NK-92 (cell line): Measurements from ENCODE around the gene CPA2.

Experiments used
- DNase-seq: peaks from one replicate; lab custom pipeline; 2025; ENCODE audit not compliant: unreplicated experiment; lab: John Stamatoyannopoulos, UW

CPA2 gene

GRCh38 chr7:130278860-130279259, 12.2 kb downstream of the CPA2 start:
- DNase-seq, result no peak

DNA sequence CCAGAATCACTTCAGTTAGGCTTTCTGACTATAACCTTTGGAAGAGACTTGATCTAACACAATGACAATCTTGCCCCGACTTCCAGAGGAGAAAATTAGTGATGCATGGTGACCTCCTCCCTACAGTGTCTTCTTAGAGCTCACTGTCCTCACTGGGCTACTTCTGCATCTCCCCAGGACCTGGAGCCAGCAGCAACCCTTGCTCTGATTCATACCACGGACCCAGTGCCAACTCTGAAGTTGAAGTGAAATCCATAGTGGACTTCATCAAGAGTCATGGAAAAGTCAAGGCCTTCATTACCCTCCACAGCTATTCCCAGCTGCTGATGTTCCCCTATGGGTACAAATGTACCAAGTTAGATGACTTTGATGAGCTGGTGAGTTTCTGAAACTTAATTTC, 12.6 kb downstream of the CPA2 start:
- DNase-seq, result no peak

DNA sequence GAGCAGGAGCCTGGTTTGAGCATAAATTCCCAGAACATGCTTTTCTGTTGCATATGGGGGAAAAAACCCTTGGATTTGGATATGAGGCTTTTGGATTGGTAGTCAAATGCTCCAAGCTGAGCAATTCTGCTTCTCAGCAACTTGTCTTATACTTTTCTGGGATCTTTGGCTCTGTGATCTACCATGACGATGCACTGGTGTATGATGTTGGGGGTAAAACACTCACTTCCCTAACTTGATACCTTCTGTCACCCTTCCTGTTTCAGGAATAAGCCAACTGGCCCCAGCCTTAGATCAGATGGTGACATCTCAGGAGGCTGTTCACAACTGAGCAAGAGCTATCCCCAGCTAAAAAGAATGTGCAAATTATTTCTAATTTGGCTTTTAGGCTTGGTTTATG, 13.2 kb downstream of the CPA2 start:
- no peak for DNase-seq

DNA sequence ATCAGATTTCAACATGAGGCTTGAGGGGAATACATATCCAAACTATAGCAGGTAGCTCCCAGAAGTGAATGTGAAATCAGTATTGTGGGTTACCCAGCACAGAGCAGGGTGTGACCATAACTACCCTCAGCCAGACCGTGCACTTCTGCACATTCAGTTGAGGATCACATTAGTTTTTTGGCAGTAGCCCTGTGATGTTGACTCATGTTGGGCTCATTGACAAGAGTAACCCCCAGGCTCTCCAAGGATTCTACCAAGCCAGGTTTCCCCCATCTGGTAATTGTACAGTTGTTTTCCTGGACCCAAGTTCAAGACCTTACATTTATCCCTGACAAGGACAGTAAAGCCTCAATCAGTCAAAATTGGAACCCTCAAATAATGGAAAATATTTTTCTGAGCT, 14.6 kb downstream of the CPA2 start:
- DNase-seq, result no peak

- no peak for DNase-seq
These were observed 20.2 kb downstream of the CPA2 start for GRCh38 chr7:130286881-130287280.

DNA sequence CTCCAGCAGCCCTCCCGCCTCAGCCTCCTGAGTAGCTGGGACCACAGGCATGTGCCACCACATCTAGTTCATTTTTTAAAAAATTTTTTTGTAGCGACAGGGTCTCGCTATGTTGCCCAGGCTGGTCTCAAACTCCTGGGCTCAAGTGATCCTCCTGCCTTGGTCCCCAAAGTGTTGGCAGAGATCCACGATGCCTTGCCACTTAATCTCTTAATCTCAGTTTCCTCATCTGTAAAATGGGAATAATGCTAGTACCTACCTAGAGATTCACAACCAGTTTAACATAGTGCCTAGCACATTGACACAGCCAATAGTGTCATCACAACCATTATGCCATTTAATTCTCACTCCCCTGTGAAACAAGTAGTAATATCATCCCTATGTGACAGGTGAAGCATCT, 21.5 kb downstream of the CPA2 start:
- no peak for DNase-seq

DNA sequence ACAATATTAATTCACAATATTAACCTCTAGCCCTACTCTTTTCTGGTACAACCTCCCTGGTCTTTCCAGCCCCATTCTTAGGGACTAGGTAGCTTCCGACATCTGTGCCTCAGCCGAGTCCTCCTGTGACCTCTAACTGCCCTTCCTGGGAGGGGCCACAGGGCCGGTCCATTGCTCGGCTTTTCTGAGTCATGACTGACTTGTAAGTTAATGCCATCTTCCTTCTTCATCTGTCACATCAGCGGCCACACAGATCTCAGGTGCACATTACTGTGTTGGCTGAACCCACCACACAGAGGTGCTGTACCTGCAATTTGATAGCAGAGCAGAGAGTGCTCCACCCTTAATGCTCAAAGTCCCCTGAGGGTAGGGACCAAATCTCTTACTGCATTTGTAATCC, 22.2 kb downstream of the CPA2 start:
- DNase-seq, result no peak

- no peak for DNase-seq
These were observed 22.8 kb downstream of the CPA2 start for GRCh38 chr7:130289478-130289877.

- no peak for DNase-seq
These were observed 24.1 kb downstream of the CPA2 start for GRCh38 chr7:130290745-130291144.

DNA sequence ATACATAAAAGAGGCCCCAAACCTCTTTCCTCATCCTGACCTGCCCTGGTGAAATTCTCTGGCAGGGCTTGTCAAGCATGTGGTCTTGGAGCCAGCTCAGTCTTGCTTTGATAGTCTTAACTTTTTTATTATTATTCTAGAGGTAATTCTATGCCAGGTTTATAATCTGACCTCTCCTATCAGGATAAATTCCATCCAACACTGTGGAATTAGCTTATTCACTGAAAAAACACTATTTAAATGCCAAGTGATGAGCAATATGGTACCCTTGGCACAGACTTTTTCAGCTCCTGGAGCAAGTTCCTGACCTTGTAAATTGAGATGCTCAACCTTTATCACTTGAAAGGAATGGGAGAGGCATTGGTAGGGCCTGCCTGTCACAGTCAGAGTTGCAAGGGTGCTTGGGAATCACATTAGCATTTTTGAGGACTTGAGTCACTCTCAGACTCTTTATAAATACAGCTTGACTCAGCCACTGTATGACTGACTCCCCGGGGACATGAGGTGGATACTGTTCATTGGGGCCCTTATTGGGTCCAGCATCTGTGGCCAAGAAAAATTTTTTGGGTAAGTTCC, 26.1 kb downstream of the CPA2 start, which contains the start of gene CPA4:
TSS of gene CPA4 (plus strand) at position 480 of the 576 bp plus-strand sequence. CDS start at position 500, 20 bp downstream.
- DNase-seq, result no peak

DNA sequence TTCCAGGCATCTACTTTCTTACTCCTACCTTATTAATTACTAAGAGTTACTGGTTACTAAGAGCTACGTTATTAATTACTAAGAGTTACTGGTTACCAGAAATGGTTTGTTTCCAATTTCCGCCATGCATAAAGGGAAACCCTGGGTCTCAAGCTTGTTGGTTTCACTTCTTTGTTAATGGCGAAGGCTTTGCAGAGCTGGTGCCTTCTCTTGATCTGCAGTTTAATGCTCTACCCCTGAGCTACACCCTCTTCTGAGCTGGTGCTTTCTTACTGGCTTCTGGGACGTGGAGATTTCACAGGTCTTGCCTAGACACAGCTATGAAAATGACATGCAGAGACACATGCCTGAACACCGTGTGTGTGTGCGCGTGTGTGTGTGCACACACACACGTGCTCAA, 26.9 kb downstream of the CPA2 start:
- no peak for DNase-seq

DNA sequence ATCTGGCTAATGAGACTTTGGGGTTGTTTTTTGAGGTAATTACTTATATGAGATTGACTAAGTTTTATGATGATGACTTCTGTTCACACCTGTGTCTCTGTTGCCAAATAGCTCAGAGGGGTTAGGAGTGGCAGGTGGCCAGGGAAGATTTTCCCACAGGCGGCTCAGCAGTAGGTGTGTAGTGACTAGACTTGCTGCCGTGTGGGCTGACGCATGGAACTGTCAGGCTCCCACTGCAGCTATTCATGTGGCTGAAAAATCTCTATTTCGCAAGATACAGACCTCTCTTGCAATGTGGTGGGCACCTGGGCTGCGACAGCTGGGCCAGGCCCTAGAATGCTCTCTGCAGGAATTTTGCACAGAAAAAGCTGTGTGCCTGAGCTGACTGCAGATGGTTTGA, 27.7 kb downstream of the CPA2 start:
- no peak for DNase-seq

DNA sequence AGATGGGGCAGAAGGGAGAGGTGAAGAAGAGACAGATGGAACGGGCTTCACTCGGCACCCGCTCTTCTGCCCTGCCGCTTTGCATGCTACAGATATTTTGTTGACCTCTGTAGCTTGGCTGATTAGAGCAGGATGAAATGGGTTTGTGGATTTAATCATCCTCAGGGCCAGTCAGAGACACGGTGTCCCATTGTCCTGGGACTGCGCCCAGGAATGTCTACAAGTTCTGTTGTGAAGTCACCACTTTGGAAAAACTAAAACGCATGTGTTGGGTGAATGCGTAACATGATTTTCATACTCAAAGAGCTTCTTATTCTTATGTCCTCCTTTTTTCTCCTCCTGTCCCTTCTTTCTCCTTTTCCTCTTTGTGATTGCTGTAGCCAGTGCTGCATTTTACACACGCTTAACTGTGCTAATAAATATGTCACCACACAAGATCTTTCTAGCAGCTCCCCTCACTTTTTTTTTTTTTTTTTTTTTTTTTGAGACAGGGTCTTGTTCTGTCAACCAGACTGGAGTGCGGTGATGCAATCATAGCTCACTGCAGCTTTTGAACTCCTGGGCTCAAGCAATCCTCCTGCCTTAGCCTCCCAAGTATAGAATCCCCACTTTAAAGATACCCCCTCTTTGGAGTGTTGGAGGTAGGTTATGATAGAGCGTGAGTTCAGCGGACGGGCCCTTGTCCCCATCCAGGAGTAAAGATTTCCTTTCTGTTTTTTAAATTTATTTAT, 29.7 kb downstream of the CPA2 start:
- no peak for DNase-seq

DNA sequence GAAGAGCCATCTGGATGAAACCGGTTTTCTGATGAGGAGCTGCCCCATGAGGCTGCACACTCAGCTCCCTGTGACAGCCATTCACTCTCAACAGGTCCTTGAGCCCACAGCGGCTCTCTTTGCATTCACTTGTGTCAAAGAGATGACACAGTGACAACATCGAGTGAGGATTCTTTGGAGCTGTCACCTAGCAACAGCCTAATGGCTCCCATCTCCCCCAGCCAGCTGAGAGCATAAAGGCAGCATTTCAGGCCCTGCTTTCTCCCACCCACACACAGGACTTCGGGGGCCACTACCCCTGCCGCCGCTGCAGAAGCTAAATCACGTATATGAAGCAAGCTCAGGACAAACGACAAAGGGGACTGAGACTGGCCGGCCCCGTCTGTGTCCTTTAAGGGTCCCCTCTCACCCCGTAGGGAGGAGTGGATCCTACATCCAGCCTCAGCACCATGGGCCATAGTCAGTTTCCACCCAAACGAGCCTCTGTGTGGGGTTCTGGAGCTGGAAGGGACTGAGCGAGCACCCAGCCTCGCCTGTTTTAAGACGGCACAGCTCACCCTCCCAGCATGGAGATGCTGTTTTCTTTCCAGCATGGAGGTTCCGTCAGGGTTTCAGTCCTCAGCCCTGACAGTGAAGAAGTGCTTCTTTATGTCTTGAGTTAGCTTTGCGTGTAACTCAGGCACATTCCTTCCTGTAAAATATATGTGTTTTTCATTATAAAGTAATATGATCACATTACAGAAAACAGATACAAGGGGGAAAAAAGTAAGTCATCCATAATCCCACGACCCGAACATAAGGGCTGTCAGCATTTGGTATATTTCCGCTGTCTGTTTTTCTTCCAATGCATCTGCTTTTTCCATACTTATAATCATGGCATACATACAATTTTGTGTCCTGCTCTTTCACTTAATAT, 31.2 kb downstream of the CPA2 start:
- DNase-seq, result no peak

- DNase-seq, result no peak
These were observed 32.1 kb downstream of the CPA2 start for GRCh38 chr7:130298544-130299326.

DNA sequence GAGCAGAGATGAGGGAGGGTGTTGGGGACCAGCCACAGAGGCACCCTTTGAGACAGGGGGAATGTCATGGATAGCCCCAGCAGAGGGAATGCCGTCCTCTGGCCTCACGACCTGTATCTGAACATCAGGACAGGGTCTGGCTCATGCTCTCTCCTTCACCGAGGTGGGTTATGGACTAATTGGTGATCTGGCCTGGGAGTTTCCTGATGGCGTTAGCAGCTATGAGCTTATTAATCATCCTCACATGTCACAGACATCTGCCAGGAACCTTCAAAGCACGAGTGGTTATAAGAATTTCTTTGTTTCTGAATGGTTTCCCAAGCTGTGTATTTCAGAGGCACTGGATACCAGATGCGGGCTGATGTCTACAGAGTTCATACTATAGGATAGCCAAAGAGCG, 33.2 kb downstream of the CPA2 start:
- no peak for DNase-seq

DNA sequence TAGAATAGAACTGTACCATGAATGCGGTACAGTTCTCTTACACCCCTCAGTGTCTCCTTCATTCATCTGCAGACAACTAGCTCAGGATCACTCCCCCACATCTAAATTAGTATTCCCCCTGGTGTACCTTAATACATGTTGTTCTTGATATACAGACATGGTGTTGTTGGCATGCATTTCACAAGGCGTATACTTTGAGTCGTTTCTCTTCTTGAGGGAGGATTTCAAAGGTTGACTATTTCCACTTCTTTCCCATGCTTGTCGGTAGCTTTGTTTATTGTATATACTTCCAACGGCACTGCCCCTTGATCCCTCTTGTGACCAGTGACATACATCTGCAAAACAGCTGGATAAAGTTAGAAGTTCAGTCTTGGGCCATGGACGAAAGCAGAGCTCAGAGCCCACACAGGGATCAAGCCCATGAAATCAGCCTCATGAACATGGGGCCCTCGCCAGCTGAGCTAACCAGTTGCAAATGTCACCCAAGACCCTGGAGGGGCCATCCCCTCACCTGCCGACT, 34.9 kb downstream of the CPA2 start:
- no peak for DNase-seq

DNA sequence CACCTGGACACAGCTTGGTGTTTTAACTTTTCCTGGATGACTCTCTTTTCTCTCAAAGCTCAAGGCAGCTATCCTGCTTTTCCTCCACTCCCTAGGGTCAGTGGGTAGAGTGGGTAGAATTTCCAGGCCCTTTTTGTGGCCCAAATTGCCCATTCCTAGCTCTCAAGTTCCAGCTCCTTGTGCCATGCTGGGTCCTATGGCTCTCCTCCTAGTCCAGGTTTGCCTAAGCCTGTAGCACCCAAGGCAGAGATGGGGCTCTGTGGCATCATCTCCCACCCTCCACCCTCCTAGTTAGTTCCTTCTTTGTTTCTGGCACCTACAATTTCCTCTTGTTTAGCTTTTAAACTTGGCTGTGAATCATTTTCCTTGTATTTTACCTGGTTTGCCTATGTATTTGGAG, 36.0 kb downstream of the CPA2 start:
- DNase-seq, result no peak

GRCh38 chr7:130303127-130303526, 36.5 kb downstream of the CPA2 start:
- DNase-seq, result no peak

DNA sequence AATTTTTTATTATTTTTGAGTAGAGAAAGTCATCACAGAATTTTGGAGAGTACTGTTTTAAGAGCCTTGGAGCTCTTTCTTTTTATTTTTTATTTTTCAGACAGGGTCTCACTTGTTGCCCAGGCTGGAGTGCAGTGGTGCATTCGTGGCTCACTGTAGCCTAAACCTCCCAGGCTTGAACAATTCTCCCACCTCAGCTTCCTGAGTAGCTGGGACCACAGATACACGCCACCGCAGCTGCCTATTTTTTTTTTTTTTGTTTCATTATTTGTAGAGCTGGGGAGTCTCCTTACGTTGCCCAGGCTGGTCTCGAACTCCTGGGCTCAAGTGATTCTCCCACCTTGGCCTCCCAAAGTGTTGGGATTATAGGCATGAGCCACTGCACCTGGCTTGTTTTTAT, 36.9 kb downstream of the CPA2 start:
- DNase-seq, result no peak

GRCh38 chr7:130303982-130304381, 37.3 kb downstream of the CPA2 start:
- no peak for DNase-seq
